GM23338 (cell line): ENCODE measurements around the gene CDC73. TPM values are rescaled to one million over a fixed set of nuclear protein-coding genes. Genes with fewer than 3 reads are reported as not detected.

Source experiments
- ATAC-seq: fragments of 200-7000 bp; cut with Tn5 transposase; 3 replicates; pipeline ENCODE4 v1.9.1; 2020
- DNase-seq: peaks from one replicate; pipeline ENCODE4 v3.0.0-alpha.2; 2015; ENCODE audit warnings: low spot score
- H2AFZ ChIP-seq: fragments of 200-600 bp; sonication (generic); 2 replicates; pipeline ENCODE4 v1.8.0; 2016; ENCODE audit warnings: antibody characterized with exemption, mild to moderate bottlenecking, moderate library complexity
- H3F3A ChIP-seq: fragments of 200-600 bp; sonication (generic); replicated peaks from 2 replicates; pipeline ENCODE4 v1.8.0; 2017; ENCODE audit warnings: antibody characterized with exemption, mixed run types, low read depth
- H3K27ac ChIP-seq: fragments of 200-600 bp; sonication (generic); 2 replicates; pipeline ENCODE4 v1.6.1; 2016; ENCODE audit warnings: low read depth
- H3K27me3 ChIP-seq: fragments of 200-600 bp; sonication (generic); 2 replicates; pipeline ENCODE4 v1.8.0; 2016; ENCODE audit warnings: mild to moderate bottlenecking, mixed run types, moderate library complexity; ENCODE audit not compliant: insufficient read depth
- H3K36me3 ChIP-seq: fragments of 200-600 bp; sonication (generic); 2 replicates; pipeline ENCODE4 v1.8.0; 2016; ENCODE audit warnings: mild to moderate bottlenecking; ENCODE audit not compliant: insufficient read depth
- H3K4me1 ChIP-seq: fragments of 200-600 bp; sonication (generic); 2 replicates; pipeline ENCODE4 v1.8.0; 2016; ENCODE audit warnings: mild to moderate bottlenecking, moderate library complexity; ENCODE audit not compliant: insufficient read depth
- H3K4me2 ChIP-seq: fragments of 200-600 bp; sonication (generic); 2 replicates; pipeline ENCODE4 v1.7.1; 2017; ENCODE audit warnings: mixed run types
- H3K4me3 ChIP-seq: fragments of 200-600 bp; sonication (generic); 2 replicates; pipeline ENCODE4 v1.6.1; 2016; ENCODE audit warnings: mixed run types
- H3K79me2 ChIP-seq: fragments of 200-600 bp; sonication (generic); replicated peaks from 2 replicates; pipeline ENCODE4 v1.8.0; 2017; ENCODE audit warnings: mild to moderate bottlenecking; ENCODE audit not compliant: insufficient read depth
- H3K9me2 ChIP-seq: fragments of 200-600 bp; sonication (generic); 2 replicates; pipeline ENCODE4 v1.8.0; 2017; ENCODE audit not compliant: insufficient read depth
- H4K20me1 ChIP-seq: fragments of 200-600 bp; sonication (generic); replicated peaks from 2 replicates; pipeline ENCODE4 v1.8.0; 2017; ENCODE audit warnings: mild to moderate bottlenecking; ENCODE audit not compliant: insufficient read depth
- H3K27ac Mint-ChIP-seq: 2 replicates; pipeline ENCODE4 v1.8.0; 2020; ENCODE audit warnings: inconsistent platforms, mild to moderate bottlenecking, moderate library complexity, mixed read lengths
- H3K27me3 Mint-ChIP-seq: 3 replicates; pipeline ENCODE4 v1.8.0; 2022; ENCODE audit warnings: low read depth, mild to moderate bottlenecking, moderate library complexity, mixed read lengths, inconsistent platforms; ENCODE audit not compliant: insufficient read depth, poor library complexity
- H3K36me3 Mint-ChIP-seq: 3 replicates; pipeline ENCODE4 v1.8.0; 2021; ENCODE audit warnings: low read depth, mild to moderate bottlenecking, inconsistent platforms, moderate library complexity, mixed read lengths
- H3K4me1 Mint-ChIP-seq: 3 replicates; pipeline ENCODE4 v1.8.0; 2020; ENCODE audit warnings: mild to moderate bottlenecking, inconsistent platforms, mixed read lengths
- H3K4me3 Mint-ChIP-seq: 3 replicates; pipeline ENCODE4 v1.8.0; 2021; ENCODE audit warnings: moderate library complexity, mild to moderate bottlenecking, inconsistent platforms, mixed read lengths
- H3K9me3 Mint-ChIP-seq: 3 replicates; pipeline ENCODE4 v1.8.0; 2020; ENCODE audit warnings: moderate library complexity, mild to moderate bottlenecking, inconsistent platforms, mixed read lengths
- CREB1 ChIP-seq: fragments of 250-450 bp; sonication (Bioruptor Pico); IDR thresholded peaks from 2 replicates; pipeline ENCODE4 v1.5.0; 2020; ENCODE audit warnings: low read depth, mild to moderate bottlenecking, moderate library complexity
- EZH2 ChIP-seq: fragments of 200-600 bp; sonication (generic); IDR thresholded peaks from one replicate; pipeline ENCODE4 v1.8.0; 2017; ENCODE audit warnings: antibody characterized with exemption, mild to moderate bottlenecking, low read depth; ENCODE audit not compliant: unreplicated experiment
- EZH2phosphoT487 ChIP-seq: fragments of 200-600 bp; sonication (generic); IDR thresholded peaks from one replicate; pipeline ENCODE4 v1.8.1; 2018; ENCODE audit warnings: antibody characterized with exemption; ENCODE audit not compliant: unreplicated experiment
- JUNB ChIP-seq: IDR thresholded peaks from one replicate; pipeline ENCODE4 v1.6.1; 2016; ENCODE audit warnings: antibody characterized with exemption; ENCODE audit not compliant: unreplicated experiment
- NANOG ChIP-seq: IDR thresholded peaks from 2 replicates; pipeline ENCODE4 v1.6.1; 2016; ENCODE audit warnings: antibody characterized with exemption, borderline replicate concordance
- STAT1 ChIP-seq: IDR thresholded peaks from one replicate; pipeline ENCODE4 v1.6.1; 2016; ENCODE audit warnings: antibody characterized with exemption; ENCODE audit not compliant: unreplicated experiment
- ZNF114 ChIP-seq: fragments of 250-450 bp; sonication (Bioruptor Pico); IDR thresholded peaks from 2 replicates; pipeline ENCODE4 v1.5.0; 2020; ENCODE audit warnings: mild to moderate bottlenecking, moderate library complexity
- ZNF331 ChIP-seq: fragments of 250-450 bp; sonication (Bioruptor Pico); IDR thresholded peaks from 2 replicates; pipeline ENCODE4 v1.5.0; 2020; ENCODE audit warnings: low read depth, mild to moderate bottlenecking, moderate library complexity
- polyA plus RNA-seq: library from polyadenylated mRNA; unstranded; fragments of >200 nt; fragmentation: Nextera tagmentation; extraction: Ambion mirVana; gene quantifications from 2 replicates; pipeline ENCODE4 v1.2.1, GENCODE V29; 2016
- total RNA-seq: library from RNA; depleted of rRNA; stranded (reverse); fragments of >200 nt; shearing (Covaris generic); gene quantifications from 2 replicates; pipeline ENCODE4 v1.2.3, GENCODE V29; 2014
- TF ChIP-seq, protein P1 (sequence below): fragments of 250-450 bp; sonication (Bioruptor Pico); IDR thresholded peaks from 2 replicates; pipeline ENCODE4 v1.5.0; 2020; ENCODE audit warnings: mild to moderate bottlenecking, moderate library complexity
- TF ChIP-seq, protein P2 (sequence below): IDR thresholded peaks from one replicate; pipeline ENCODE4 v1.6.1; 2018; ENCODE audit warnings: antibody characterized with exemption; ENCODE audit not compliant: unreplicated experiment
- TF ChIP-seq, protein P3 (sequence below), 2 experiments: fragments of 200-600 bp in 1 of 2; sonication (generic) in 1 of 2; conservative IDR thresholded peaks; 2 replicates each; pipeline versions ENCODE4 v1.5.1 to v1.6.1; 2016 to 2017; ENCODE audit warnings: antibody characterized with exemption in 2 of 2, low read depth in 2 of 2, mild to moderate bottlenecking in 2 of 2, moderate library complexity in 1 of 2

Gene CDC73
- total and polyA plus RNA-seq, 2 experiments from 2014 or later = 40.4 to 63.2 TPM

- Mint-ChIP-seq H3K9me3 (no peaks in the 10 kb centered on the region), H3K27me3 (no peaks in the 10 kb centered on the region), H3K27ac (no peak overlapping the region), H3K36me3 (no peaks in the 10 kb centered on the region), H3K4me3 (no peak overlapping the region), H3K4me1 (peaks cover 7% of the 10 kb centered on the region; the same call in 2 of the 3 replicates)
- Histone ChIP-seq H3K79me2 (no peaks in the 10 kb centered on the region), H3K36me3 (no peaks in the 10 kb centered on the region), H3K4me1 (no peaks in the 10 kb centered on the region; the same call in 1 of the 2 replicates), H2AFZ (no peak overlapping the region), H4K20me1 (no peaks in the 10 kb centered on the region), H3K27me3 (no peaks in the 10 kb centered on the region), H3F3A (no peaks in the 10 kb centered on the region), H3K9me2 (no peaks in the 10 kb centered on the region), H3K4me2 (no peak overlapping the region), H3K27ac (peak overlapping the region; percentile 12; the same call in 1 of the 2 replicates), H3K4me3 (no peak overlapping the region)
- TF ChIP-seq ZNF331 (CRISPR knock-in tag) (no peak), NANOG (no peak), CREB1 (CRISPR knock-in tag) (no peak), STAT1 (no peak), ZNF114 (CRISPR knock-in tag) (no peak), EZH2 (no peak), JUNB (no peak), EZH2phosphoT487 (no peak)
- TF ChIP-seq, protein P1, sequence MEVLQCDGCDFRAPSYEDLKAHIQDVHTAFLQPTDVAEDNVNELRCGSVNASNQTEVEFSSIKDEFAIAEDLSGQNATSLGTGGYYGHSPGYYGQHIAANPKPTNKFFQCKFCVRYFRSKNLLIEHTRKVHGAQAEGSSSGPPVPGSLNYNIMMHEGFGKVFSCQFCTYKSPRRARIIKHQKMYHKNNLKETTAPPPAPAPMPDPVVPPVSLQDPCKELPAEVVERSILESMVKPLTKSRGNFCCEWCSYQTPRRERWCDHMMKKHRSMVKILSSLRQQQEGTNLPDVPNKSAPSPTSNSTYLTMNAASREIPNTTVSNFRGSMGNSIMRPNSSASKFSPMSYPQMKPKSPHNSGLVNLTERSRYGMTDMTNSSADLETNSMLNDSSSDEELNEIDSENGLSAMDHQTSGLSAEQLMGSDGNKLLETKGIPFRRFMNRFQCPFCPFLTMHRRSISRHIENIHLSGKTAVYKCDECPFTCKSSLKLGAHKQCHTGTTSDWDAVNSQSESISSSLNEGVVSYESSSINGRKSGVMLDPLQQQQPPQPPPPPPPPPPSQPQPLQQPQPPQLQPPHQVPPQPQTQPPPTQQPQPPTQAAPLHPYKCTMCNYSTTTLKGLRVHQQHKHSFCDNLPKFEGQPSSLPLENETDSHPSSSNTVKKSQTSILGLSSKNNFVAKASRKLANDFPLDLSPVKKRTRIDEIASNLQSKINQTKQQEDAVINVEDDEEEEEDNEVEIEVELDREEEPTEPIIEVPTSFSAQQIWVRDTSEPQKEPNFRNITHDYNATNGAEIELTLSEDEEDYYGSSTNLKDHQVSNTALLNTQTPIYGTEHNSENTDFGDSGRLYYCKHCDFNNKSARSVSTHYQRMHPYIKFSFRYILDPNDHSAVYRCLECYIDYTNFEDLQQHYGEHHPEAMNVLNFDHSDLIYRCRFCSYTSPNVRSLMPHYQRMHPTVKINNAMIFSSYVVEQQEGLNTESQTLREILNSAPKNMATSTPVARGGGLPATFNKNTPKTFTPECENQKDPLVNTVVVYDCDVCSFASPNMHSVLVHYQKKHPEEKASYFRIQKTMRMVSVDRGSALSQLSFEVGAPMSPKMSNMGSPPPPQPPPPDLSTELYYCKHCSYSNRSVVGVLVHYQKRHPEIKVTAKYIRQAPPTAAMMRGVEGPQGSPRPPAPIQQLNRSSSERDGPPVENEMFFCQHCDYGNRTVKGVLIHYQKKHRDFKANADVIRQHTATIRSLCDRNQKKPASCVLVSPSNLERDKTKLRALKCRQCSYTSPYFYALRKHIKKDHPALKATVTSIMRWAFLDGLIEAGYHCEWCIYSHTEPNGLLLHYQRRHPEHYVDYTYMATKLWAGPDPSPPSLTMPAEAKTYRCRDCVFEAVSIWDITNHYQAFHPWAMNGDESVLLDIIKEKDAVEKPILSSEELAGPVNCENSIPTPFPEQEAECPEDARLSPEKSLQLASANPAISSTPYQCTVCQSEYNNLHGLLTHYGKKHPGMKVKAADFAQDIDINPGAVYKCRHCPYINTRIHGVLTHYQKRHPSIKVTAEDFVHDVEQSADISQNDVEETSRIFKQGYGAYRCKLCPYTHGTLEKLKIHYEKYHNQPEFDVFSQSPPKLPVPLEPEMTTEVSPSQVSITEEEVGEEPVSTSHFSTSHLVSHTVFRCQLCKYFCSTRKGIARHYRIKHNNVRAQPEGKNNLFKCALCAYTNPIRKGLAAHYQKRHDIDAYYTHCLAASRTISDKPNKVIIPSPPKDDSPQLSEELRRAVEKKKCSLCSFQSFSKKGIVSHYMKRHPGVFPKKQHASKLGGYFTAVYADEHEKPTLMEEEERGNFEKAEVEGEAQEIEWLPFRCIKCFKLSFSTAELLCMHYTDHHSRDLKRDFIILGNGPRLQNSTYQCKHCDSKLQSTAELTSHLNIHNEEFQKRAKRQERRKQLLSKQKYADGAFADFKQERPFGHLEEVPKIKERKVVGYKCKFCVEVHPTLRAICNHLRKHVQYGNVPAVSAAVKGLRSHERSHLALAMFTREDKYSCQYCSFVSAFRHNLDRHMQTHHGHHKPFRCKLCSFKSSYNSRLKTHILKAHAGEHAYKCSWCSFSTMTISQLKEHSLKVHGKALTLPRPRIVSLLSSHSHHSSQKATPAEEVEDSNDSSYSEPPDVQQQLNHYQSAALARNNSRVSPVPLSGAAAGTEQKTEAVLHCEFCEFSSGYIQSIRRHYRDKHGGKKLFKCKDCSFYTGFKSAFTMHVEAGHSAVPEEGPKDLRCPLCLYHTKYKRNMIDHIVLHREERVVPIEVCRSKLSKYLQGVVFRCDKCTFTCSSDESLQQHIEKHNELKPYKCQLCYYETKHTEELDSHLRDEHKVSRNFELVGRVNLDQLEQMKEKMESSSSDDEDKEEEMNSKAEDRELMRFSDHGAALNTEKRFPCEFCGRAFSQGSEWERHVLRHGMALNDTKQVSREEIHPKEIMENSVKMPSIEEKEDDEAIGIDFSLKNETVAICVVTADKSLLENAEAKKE = no peak
- TF ChIP-seq, protein P2, sequence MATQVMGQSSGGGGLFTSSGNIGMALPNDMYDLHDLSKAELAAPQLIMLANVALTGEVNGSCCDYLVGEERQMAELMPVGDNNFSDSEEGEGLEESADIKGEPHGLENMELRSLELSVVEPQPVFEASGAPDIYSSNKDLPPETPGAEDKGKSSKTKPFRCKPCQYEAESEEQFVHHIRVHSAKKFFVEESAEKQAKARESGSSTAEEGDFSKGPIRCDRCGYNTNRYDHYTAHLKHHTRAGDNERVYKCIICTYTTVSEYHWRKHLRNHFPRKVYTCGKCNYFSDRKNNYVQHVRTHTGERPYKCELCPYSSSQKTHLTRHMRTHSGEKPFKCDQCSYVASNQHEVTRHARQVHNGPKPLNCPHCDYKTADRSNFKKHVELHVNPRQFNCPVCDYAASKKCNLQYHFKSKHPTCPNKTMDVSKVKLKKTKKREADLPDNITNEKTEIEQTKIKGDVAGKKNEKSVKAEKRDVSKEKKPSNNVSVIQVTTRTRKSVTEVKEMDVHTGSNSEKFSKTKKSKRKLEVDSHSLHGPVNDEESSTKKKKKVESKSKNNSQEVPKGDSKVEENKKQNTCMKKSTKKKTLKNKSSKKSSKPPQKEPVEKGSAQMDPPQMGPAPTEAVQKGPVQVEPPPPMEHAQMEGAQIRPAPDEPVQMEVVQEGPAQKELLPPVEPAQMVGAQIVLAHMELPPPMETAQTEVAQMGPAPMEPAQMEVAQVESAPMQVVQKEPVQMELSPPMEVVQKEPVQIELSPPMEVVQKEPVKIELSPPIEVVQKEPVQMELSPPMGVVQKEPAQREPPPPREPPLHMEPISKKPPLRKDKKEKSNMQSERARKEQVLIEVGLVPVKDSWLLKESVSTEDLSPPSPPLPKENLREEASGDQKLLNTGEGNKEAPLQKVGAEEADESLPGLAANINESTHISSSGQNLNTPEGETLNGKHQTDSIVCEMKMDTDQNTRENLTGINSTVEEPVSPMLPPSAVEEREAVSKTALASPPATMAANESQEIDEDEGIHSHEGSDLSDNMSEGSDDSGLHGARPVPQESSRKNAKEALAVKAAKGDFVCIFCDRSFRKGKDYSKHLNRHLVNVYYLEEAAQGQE = no peak
- TF ChIP-seq, protein P3, sequence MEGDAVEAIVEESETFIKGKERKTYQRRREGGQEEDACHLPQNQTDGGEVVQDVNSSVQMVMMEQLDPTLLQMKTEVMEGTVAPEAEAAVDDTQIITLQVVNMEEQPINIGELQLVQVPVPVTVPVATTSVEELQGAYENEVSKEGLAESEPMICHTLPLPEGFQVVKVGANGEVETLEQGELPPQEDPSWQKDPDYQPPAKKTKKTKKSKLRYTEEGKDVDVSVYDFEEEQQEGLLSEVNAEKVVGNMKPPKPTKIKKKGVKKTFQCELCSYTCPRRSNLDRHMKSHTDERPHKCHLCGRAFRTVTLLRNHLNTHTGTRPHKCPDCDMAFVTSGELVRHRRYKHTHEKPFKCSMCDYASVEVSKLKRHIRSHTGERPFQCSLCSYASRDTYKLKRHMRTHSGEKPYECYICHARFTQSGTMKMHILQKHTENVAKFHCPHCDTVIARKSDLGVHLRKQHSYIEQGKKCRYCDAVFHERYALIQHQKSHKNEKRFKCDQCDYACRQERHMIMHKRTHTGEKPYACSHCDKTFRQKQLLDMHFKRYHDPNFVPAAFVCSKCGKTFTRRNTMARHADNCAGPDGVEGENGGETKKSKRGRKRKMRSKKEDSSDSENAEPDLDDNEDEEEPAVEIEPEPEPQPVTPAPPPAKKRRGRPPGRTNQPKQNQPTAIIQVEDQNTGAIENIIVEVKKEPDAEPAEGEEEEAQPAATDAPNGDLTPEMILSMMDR (conservative IDR thresholded peaks at IDR 0.05; ENCODE audit: low read depth in 2 of 2) = no peak
- ATAC-seq = no peak
- no peak for DNase-seq
Observed at GRCh38 chr1:193260056-193260745, 138.4 kb downstream of the CDC73 start.
